K562 (cell line): ENCODE results near the gene DNAJC2. TPM values are rescaled to one million over a fixed set of nuclear protein-coding genes. Genes with fewer than 3 reads are reported as not detected.

ENCODE experiments used
- ATAC-seq: fragments of 200-7000 bp; cut with Tn5 transposase; 3 replicates; pipeline ENCODE4 v1.9.1; 2020; ENCODE audit warnings: moderate library complexity
- BruUV-seq: library from RNA; stranded (reverse); fragments of 400-500 nt; replicated peaks from 2 replicates; lab custom pipeline; 2021; lab: Mats Ljungman, UMichigan
- CTCF ChIA-PET: fragments of 300-600 bp; formaldehyde crosslinking; extraction: SDS; loops from one replicate; lab custom pipeline; 2021; ENCODE audit warnings: low intra/inter-chr PET ratio; lab: Yijun Ruan, JAX
- POLR2A ChIA-PET: fragments of 300-600, 350-650 bp; sonication (Branson Sonifier 250); formaldehyde crosslinking; extraction: SDS; loops from one replicate; lab custom pipeline; 2021; ENCODE audit warnings: antibody characterized with exemption, inconsistent platforms; lab: Yijun Ruan, JAX
- DNase-seq, 4 experiments: peaks; one replicate each; pipeline versions ENCODE4 v3.0.0 to v3.0.0-alpha.2; 2011 to 2018; ENCODE audit warnings: low spot score in 3 of 4, mixed read lengths in 3 of 4; ENCODE audit errors: extremely low read depth in 1 of 4
- FAIRE-seq: peaks from 2 replicates; lab custom pipeline; 2011; peaks lifted over from hg19 to GRCh38; lab: Jason Lieb, UNC
- H2AFZ ChIP-seq: 2 replicates; pipeline ENCODE4 v1.6.0; 2011; ENCODE audit warnings: low read depth, low read length, control low read depth, inconsistent platforms
- H3K27ac ChIP-seq: fragments of 200-600 bp; 3 replicates; pipeline ENCODE4 v1.8.0; 2011; ENCODE audit warnings: low read depth, mild to moderate bottlenecking, control low read depth, inconsistent platforms, low read length, moderate library complexity, mixed read lengths; ENCODE audit errors: extremely low read depth
- H3K27me3 ChIP-seq, 2 experiments: fragments of 300-600 bp in 1 of 2; 2 replicates in 1 of 2; 3 replicates in 1 of 2; pipeline versions ENCODE4 v1.6.0 to v1.8.0; 2011; ENCODE audit warnings: inconsistent platforms in 2 of 2, low read length in 2 of 2, mild to moderate bottlenecking in 1 of 2, mixed read lengths in 1 of 2, moderate library complexity in 1 of 2; ENCODE audit not compliant: control insufficient read depth in 2 of 2, insufficient read depth in 2 of 2
- H3K36me3 ChIP-seq: fragments of 300-600 bp; 3 replicates; pipeline ENCODE4 v1.8.0; 2011; ENCODE audit warnings: mild to moderate bottlenecking, low read length, inconsistent platforms; ENCODE audit not compliant: control insufficient read depth, insufficient read depth
- H3K4me1 ChIP-seq, 2 experiments: fragments of 200-600 bp in 1 of 2; replicated peaks in 1 of 2; 2 replicates in 1 of 2; 3 replicates in 1 of 2; pipeline versions ENCODE4 v1.5.1 to v1.8.0; 2011; ENCODE audit warnings: inconsistent platforms in 2 of 2, low read length in 2 of 2, mild to moderate bottlenecking in 1 of 2, mixed read lengths in 1 of 2, moderate library complexity in 1 of 2; ENCODE audit not compliant: control insufficient read depth in 2 of 2, insufficient read depth in 2 of 2
- H3K4me2 ChIP-seq: 2 replicates; pipeline ENCODE4 v1.6.1; 2011; ENCODE audit warnings: low read length, control low read depth, inconsistent platforms, mixed read lengths; ENCODE audit not compliant: insufficient read depth
- H3K4me3 ChIP-seq: fragments of 200-600 bp; sonication (generic), shearing (Covaris generic); 2 replicates; pipeline ENCODE4 v1.5.1; 2016; ENCODE audit warnings: control low read depth, inconsistent platforms
- H3K79me2 ChIP-seq: fragments of 200-600 bp; 3 replicates; pipeline ENCODE4 v1.8.0; 2011; ENCODE audit warnings: low read length, inconsistent platforms; ENCODE audit not compliant: control insufficient read depth, insufficient read depth
- H3K9ac ChIP-seq, 2 experiments: 2 replicates each; pipeline versions ENCODE4 v1.6.0 to v1.6.1; 2011; ENCODE audit warnings: low read depth in 2 of 2, low read length in 2 of 2, control low read depth in 1 of 2, inconsistent platforms in 1 of 2, mild to moderate bottlenecking in 1 of 2, mixed read lengths in 1 of 2; ENCODE audit not compliant: insufficient read depth in 1 of 2
- H3K9me1 ChIP-seq: one replicate; pipeline ENCODE4 v1.6.0; 2011; ENCODE audit warnings: inconsistent platforms, mild to moderate bottlenecking, low read length, moderate library complexity; ENCODE audit not compliant: control insufficient read depth, insufficient read depth
- H3K9me3 ChIP-seq: replicated peaks from 2 replicates; pipeline ENCODE4 v1.5.1; 2011; ENCODE audit warnings: low read depth, low read length, inconsistent platforms; ENCODE audit not compliant: control insufficient read depth, insufficient read depth
- H4K20me1 ChIP-seq: replicated peaks from 2 replicates; pipeline ENCODE4 v1.6.1; 2011; ENCODE audit warnings: low read length, inconsistent platforms, mixed read lengths; ENCODE audit not compliant: control insufficient read depth, insufficient read depth
- ATF3 ChIP-seq, 2 experiments: fragments of 450-650 bp in 1 of 2; sonication (generic) in 1 of 2; formaldehyde crosslinking in 1 of 2; IDR thresholded peaks in 1 of 2; conservative IDR thresholded peaks in 1 of 2; 2 replicates each; pipeline versions ENCODE4 v1.6.1 to v1.8.1; 2016 to 2023; ENCODE audit warnings: mild to moderate bottlenecking in 2 of 2, moderate library complexity in 2 of 2, inconsistent platforms in 1 of 2, missing genetic modification reagents in 1 of 2
- C11orf30 ChIP-seq: fragments of 450-650 bp; IDR thresholded peaks from 2 replicates; pipeline ENCODE4 v1.6.1; 2016; ENCODE audit warnings: low read depth, mild to moderate bottlenecking
- ELF1 ChIP-seq: fragments of 200-800 bp; sonication (Bioruptor generic); IDR thresholded peaks from 2 replicates; pipeline ENCODE4 v1.6.1; 2016; ENCODE audit warnings: missing genetic modification characterization, missing compliant biosample characterization
- EP400 ChIP-seq: fragments of 450-650 bp; IDR thresholded peaks from 2 replicates; pipeline ENCODE4 v1.6.1; 2017; ENCODE audit warnings: antibody characterized with exemption, mild to moderate bottlenecking, moderate library complexity
- FUS ChIP-seq: fragments of 200-400 bp; formaldehyde crosslinking; optimal IDR thresholded peaks from 2 replicates; pipeline ENCODE3; 2017; ENCODE audit warnings: low read depth, low read length
- GATA2 ChIP-seq: sonication (generic); formaldehyde crosslinking; IDR thresholded peaks from 2 replicates; pipeline ENCODE4 v1.4.0; 2020; ENCODE audit warnings: mild to moderate bottlenecking, missing genetic modification reagents
- NR2F6 ChIP-seq: fragments of 450-650 bp; formaldehyde crosslinking; IDR thresholded peaks from 2 replicates; pipeline ENCODE4 v1.4.0; 2020; ENCODE audit warnings: mild to moderate bottlenecking
- PHF21A ChIP-seq: fragments of 450-650 bp; IDR thresholded peaks from 2 replicates; pipeline ENCODE4 v1.6.1; 2017; ENCODE audit warnings: low read depth, borderline replicate concordance
- PTRF ChIP-seq: fragments of 450-650 bp; IDR thresholded peaks from 2 replicates; pipeline ENCODE4 v1.6.1; 2016; ENCODE audit warnings: mild to moderate bottlenecking, missing genetic modification characterization, missing compliant biosample characterization
- PYGO2 ChIP-seq: fragments of 450-650 bp; IDR thresholded peaks from 2 replicates; pipeline ENCODE4 v1.6.1; 2016; ENCODE audit warnings: mild to moderate bottlenecking, missing genetic modification characterization, moderate library complexity, missing compliant biosample characterization
- RAD51 ChIP-seq: fragments of 450-650 bp; IDR thresholded peaks from 2 replicates; pipeline ENCODE4 v1.7.1; 2016; ENCODE audit warnings: low read depth, mild to moderate bottlenecking, borderline replicate concordance
- RBM22 ChIP-seq: fragments of 200-400 bp; formaldehyde crosslinking; IDR thresholded peaks from 2 replicates; pipeline ENCODE4 v1.6.1; 2018; ENCODE audit warnings: low read length, low read depth; ENCODE audit not compliant: poor library complexity, severe bottlenecking
- SFPQ ChIP-seq: fragments of 200-400 bp; formaldehyde crosslinking; IDR thresholded peaks from 2 replicates; pipeline ENCODE4 v1.6.1; 2017; ENCODE audit warnings: mild to moderate bottlenecking, low read depth, low read length, moderate library complexity
- SPI1 ChIP-seq: IDR thresholded peaks from 2 replicates; pipeline ENCODE4 v1.6.1; 2011; ENCODE audit warnings: low read depth, low read length, control low read depth, borderline replicate concordance
- SRSF3 ChIP-seq: fragments of 200-400 bp; formaldehyde crosslinking; IDR thresholded peaks from 2 replicates; pipeline ENCODE4 v1.6.1; 2016; ENCODE audit warnings: mild to moderate bottlenecking, low read length, moderate library complexity; ENCODE audit not compliant: insufficient read depth
- STAT5A ChIP-seq: IDR thresholded peaks from 2 replicates; pipeline ENCODE4 v1.6.1; 2012; ENCODE audit warnings: low read length, inconsistent platforms, borderline replicate concordance
- TEAD2 ChIP-seq: fragments of 450-650 bp; IDR thresholded peaks from 2 replicates; pipeline ENCODE4 v1.6.1; 2016; ENCODE audit warnings: missing genetic modification characterization, control low read depth, missing compliant biosample characterization
- ZC3H8 ChIP-seq: fragments of 450-650 bp; IDR thresholded peaks from 2 replicates; pipeline ENCODE4 v1.6.1; 2017
- ZNF12 ChIP-seq: sonication (generic); formaldehyde crosslinking; IDR thresholded peaks from 2 replicates; pipeline ENCODE4 v1.4.0; 2020; ENCODE audit warnings: mild to moderate bottlenecking, missing genetic modification reagents
- ZNF766 ChIP-seq: fragments of 200-800 bp; sonication (Bioruptor generic); conservative IDR thresholded peaks from 2 replicates; pipeline ENCODE4 v1.6.1; 2016; ENCODE audit warnings: missing genetic modification characterization, missing compliant biosample characterization
- WGBS: fragments of 100-300 bp; shearing (Covaris generic); methylation state at CpG from one replicate; pipeline ENCODE4 v1.1.6; 2016; ENCODE audit warnings: low coverage, mixed read lengths; ENCODE audit not compliant: insufficient coverage; ENCODE audit errors: missing lambda C conversion rate; 5-methylcytosine and 5-hydroxymethylcytosine counted together
- in situ Hi-C: fragments of 300-500 bp; cut with MboI; formaldehyde crosslinking; loops from 4 replicates; pipeline ENCODE4 v1.15.0; 2018; ENCODE audit warnings: inconsistent platforms, mixed read lengths
- intact Hi-C: fragments of 100-400 bp; cut with micrococcal nuclease; formaldehyde crosslinking; loops from 2 replicates; pipeline ENCODE4 v1.14.2; 2022
- polyA plus RNA-seq, 8 experiments: library from polyadenylated mRNA; depleted of rRNA in 4 of 8; stranded (reverse) in 5 of 8; unstranded in 3 of 8; fragments of >200 nt; fragmentation: Nextera tagmentation in 2 of 8; fragmentation: Illumina TruSeq in 1 of 8; extraction: Ambion mirVana in 2 of 8; extraction: Trizol in 1 of 8; gene quantifications; 2 replicates each; pipeline versions ENCODE4 v1.2.1 to v1.2.3, GENCODE V29; 2011 to 2014; ENCODE audit warnings: inconsistent platforms in 1 of 8, missing spikeins in 1 of 8
- total RNA-seq, 7 experiments: library from RNA; depleted of rRNA in 6 of 7; stranded (reverse); fragments of >200 nt in 6 of 7; fragmentation: Illumina TruSeq in 2 of 7; extraction: Trizol in 2 of 7; gene quantifications; 2 replicates each; pipeline versions ENCODE4 v1.2.1 to v1.2.3, GENCODE V29; 2011 to 2021; ENCODE audit warnings: low replicate concordance in 1 of 7

Gene DNAJC2
- total and polyA plus RNA-seq, 9 of the 15 experiments (the other 6 are each of a cell fraction or from before 2014, with no cell fraction given), result 40.2 to 157 (median 92.1) TPM

- Histone ChIP-seq H3K36me3 (peaks cover 75% of the 10 kb centered on the region), H3K27me3 (no peaks in the 10 kb centered on the region), H2AFZ (no peak overlapping the region), H3K9me1 (no peaks in the 10 kb centered on the region), H4K20me1 (no peaks in the 10 kb centered on the region), H3K4me2 (no peak overlapping the region), H3K9ac (no peak overlapping the region), H3K9me3 (no peaks in the 10 kb centered on the region), H3K4me1 (peaks cover 3 to 6% of the 10 kb centered on the region in 2 experiments; a peak in 4 of 5 replicates), H3K79me2 (peaks cover 24% of the 10 kb centered on the region), H3K27ac (no peak overlapping the region), H3K4me3 (no peak overlapping the region)
- POLR2A ChIA-PET, result interaction anchor here (0.7 to 2.1 kb wide), 3 partner anchors 12 to 43 kb away, joined by 3 to 5 read pairs (median 3); partner anchors contain the start of gene DNAJC2
- no peak for FAIRE-seq
- DNase-seq, result no peak
- CTCF ChIA-PET, result no interaction called here
- intact Hi-C loops, result no loop called here
- WGBS, result 46% methylated on average over 2 of the region's 2 CpGs
- TF ChIP-seq RAD51, result no peak
- no peak for TF ChIP-seq RBM22
- no peak for TF ChIP-seq ATF3 (IDR thresholded peaks at IDR 0.05)
- TF ChIP-seq ATF3 (CRISPR knock-in tag; conservative IDR thresholded peaks at IDR 0.05), result no peak
- TF ChIP-seq C11orf30, result no peak
- TF ChIP-seq ZNF766 (CRISPR knock-in tag), result no peak
- no peak for TF ChIP-seq FUS
- no peak for TF ChIP-seq SFPQ
- no peak for TF ChIP-seq PTRF (tag)
- no peak for TF ChIP-seq TEAD2
- TF ChIP-seq PYGO2 (tag), result no peak
- TF ChIP-seq NR2F6 (CRISPR knock-in tag), result no peak
- no peak for TF ChIP-seq GATA2 (CRISPR knock-in tag)
- TF ChIP-seq ELF1, result no peak
- no peak for TF ChIP-seq STAT5A
- TF ChIP-seq ZNF12 (CRISPR knock-in tag), result no peak
- TF ChIP-seq SRSF3, result no peak
- TF ChIP-seq SPI1, result no peak
- no peak for TF ChIP-seq ZC3H8
- TF ChIP-seq EP400, result no peak
- no peak for TF ChIP-seq PHF21A
- no peak for ATAC-seq
- in situ Hi-C loops, result no loop called here
- no TSS peak for BruUV-seq
Measured at GRCh38 chr7:103301441-103301840, 43.1 kb downstream of the DNAJC2 start.
